K562 (cell line): ENCODE data around the gene EDA. TPM values are rescaled to one million over a fixed set of nuclear protein-coding genes. Genes with fewer than 3 reads are reported as not detected.
"Not testable (repeated sequence)": the region's sequence is repeated elsewhere in the genome, so short reads cannot be mapped to it uniquely, and the experiment has no call there.

Source experiments
- ATAC-seq: fragments of 200-7000 bp; cut with Tn5 transposase; 3 replicates; pipeline ENCODE4 v1.9.1; 2020; ENCODE audit warnings: moderate library complexity
- BruUV-seq: library from RNA; stranded (reverse); fragments of 400-500 nt; replicated peaks from 2 replicates; lab custom pipeline; 2021; lab: Mats Ljungman, UMichigan
- CTCF ChIA-PET: fragments of 300-600 bp; formaldehyde crosslinking; extraction: SDS; loops from one replicate; lab custom pipeline; 2021; ENCODE audit warnings: low intra/inter-chr PET ratio; lab: Yijun Ruan, JAX
- POLR2A ChIA-PET: fragments of 300-600, 350-650 bp; sonication (Branson Sonifier 250); formaldehyde crosslinking; extraction: SDS; loops from one replicate; lab custom pipeline; 2021; ENCODE audit warnings: antibody characterized with exemption, inconsistent platforms; lab: Yijun Ruan, JAX
- DNase-seq, 4 experiments: peaks; one replicate each; pipeline versions ENCODE4 v3.0.0 to v3.0.0-alpha.2; 2011 to 2018; ENCODE audit warnings: low spot score in 3 of 4, mixed read lengths in 3 of 4; ENCODE audit errors: extremely low read depth in 1 of 4
- FAIRE-seq: peaks from 2 replicates; lab custom pipeline; 2011; peaks lifted over from hg19 to GRCh38; lab: Jason Lieb, UNC
- H2AFZ ChIP-seq: 2 replicates; pipeline ENCODE4 v1.6.0; 2011; ENCODE audit warnings: low read depth, low read length, control low read depth, inconsistent platforms
- H3K27ac ChIP-seq: fragments of 200-600 bp; 3 replicates; pipeline ENCODE4 v1.8.0; 2011; ENCODE audit warnings: low read depth, mild to moderate bottlenecking, control low read depth, inconsistent platforms, low read length, moderate library complexity, mixed read lengths; ENCODE audit errors: extremely low read depth
- H3K27me3 ChIP-seq, 2 experiments: fragments of 300-600 bp in 1 of 2; 2 replicates in 1 of 2; 3 replicates in 1 of 2; pipeline versions ENCODE4 v1.6.0 to v1.8.0; 2011; ENCODE audit warnings: inconsistent platforms in 2 of 2, low read length in 2 of 2, mild to moderate bottlenecking in 1 of 2, mixed read lengths in 1 of 2, moderate library complexity in 1 of 2; ENCODE audit not compliant: control insufficient read depth in 2 of 2, insufficient read depth in 2 of 2
- H3K36me3 ChIP-seq: fragments of 300-600 bp; 3 replicates; pipeline ENCODE4 v1.8.0; 2011; ENCODE audit warnings: mild to moderate bottlenecking, low read length, inconsistent platforms; ENCODE audit not compliant: control insufficient read depth, insufficient read depth
- H3K4me1 ChIP-seq, 2 experiments: fragments of 200-600 bp in 1 of 2; replicated peaks in 1 of 2; 2 replicates in 1 of 2; 3 replicates in 1 of 2; pipeline versions ENCODE4 v1.5.1 to v1.8.0; 2011; ENCODE audit warnings: inconsistent platforms in 2 of 2, low read length in 2 of 2, mild to moderate bottlenecking in 1 of 2, mixed read lengths in 1 of 2, moderate library complexity in 1 of 2; ENCODE audit not compliant: control insufficient read depth in 2 of 2, insufficient read depth in 2 of 2
- H3K4me2 ChIP-seq: 2 replicates; pipeline ENCODE4 v1.6.1; 2011; ENCODE audit warnings: low read length, control low read depth, inconsistent platforms, mixed read lengths; ENCODE audit not compliant: insufficient read depth
- H3K4me3 ChIP-seq: fragments of 200-600 bp; sonication (generic), shearing (Covaris generic); 2 replicates; pipeline ENCODE4 v1.5.1; 2016; ENCODE audit warnings: control low read depth, inconsistent platforms
- H3K79me2 ChIP-seq: fragments of 200-600 bp; 3 replicates; pipeline ENCODE4 v1.8.0; 2011; ENCODE audit warnings: low read length, inconsistent platforms; ENCODE audit not compliant: control insufficient read depth, insufficient read depth
- H3K9ac ChIP-seq, 2 experiments: 2 replicates each; pipeline versions ENCODE4 v1.6.0 to v1.6.1; 2011; ENCODE audit warnings: low read depth in 2 of 2, low read length in 2 of 2, control low read depth in 1 of 2, inconsistent platforms in 1 of 2, mild to moderate bottlenecking in 1 of 2, mixed read lengths in 1 of 2; ENCODE audit not compliant: insufficient read depth in 1 of 2
- H3K9me1 ChIP-seq: one replicate; pipeline ENCODE4 v1.6.0; 2011; ENCODE audit warnings: inconsistent platforms, mild to moderate bottlenecking, low read length, moderate library complexity; ENCODE audit not compliant: control insufficient read depth, insufficient read depth
- H3K9me3 ChIP-seq: replicated peaks from 2 replicates; pipeline ENCODE4 v1.5.1; 2011; ENCODE audit warnings: low read depth, low read length, inconsistent platforms; ENCODE audit not compliant: control insufficient read depth, insufficient read depth
- H4K20me1 ChIP-seq: replicated peaks from 2 replicates; pipeline ENCODE4 v1.6.1; 2011; ENCODE audit warnings: low read length, inconsistent platforms, mixed read lengths; ENCODE audit not compliant: control insufficient read depth, insufficient read depth
- CC2D1A ChIP-seq: fragments of 450-650 bp; IDR thresholded peaks from 2 replicates; pipeline ENCODE4 v1.6.1; 2017; ENCODE audit warnings: mild to moderate bottlenecking
- PPARD ChIP-seq: fragments of 250-450 bp; sonication (Bioruptor Pico); IDR thresholded peaks from 2 replicates; pipeline ENCODE4 v1.8.0; 2022; ENCODE audit warnings: inconsistent platforms, mild to moderate bottlenecking, moderate library complexity
- STAT5B ChIP-seq: fragments of 250-450 bp; sonication (Bioruptor Pico); IDR thresholded peaks from 2 replicates; pipeline ENCODE4 v1.8.0; 2021; ENCODE audit warnings: mild to moderate bottlenecking, inconsistent platforms
- TAF9B ChIP-seq: fragments of 450-650 bp; IDR thresholded peaks from 2 replicates; pipeline ENCODE4 v1.6.1; 2018; ENCODE audit warnings: mild to moderate bottlenecking; ENCODE audit not compliant: partially characterized antibody
- TFAP4 ChIP-seq: sonication (generic); formaldehyde crosslinking; IDR thresholded peaks from 2 replicates; pipeline ENCODE4 v1.8.0; 2022; ENCODE audit warnings: missing genetic modification reagents, mild to moderate bottlenecking, moderate library complexity, borderline replicate concordance
- XRCC5 ChIP-seq: fragments of 200-400 bp; formaldehyde crosslinking; IDR thresholded peaks from 2 replicates; pipeline ENCODE4 v1.6.1; 2017; ENCODE audit warnings: low read depth, mild to moderate bottlenecking, low read length
- ZFP30 ChIP-seq: fragments of 250-450 bp; sonication (Bioruptor Pico); IDR thresholded peaks from 2 replicates; pipeline ENCODE4 v1.8.0; 2022; ENCODE audit warnings: moderate library complexity, mild to moderate bottlenecking, inconsistent platforms, borderline replicate concordance
- ZNF232 ChIP-seq: sonication (generic); formaldehyde crosslinking; IDR thresholded peaks from 2 replicates; pipeline ENCODE4 v1.8.0; 2022; ENCODE audit warnings: mild to moderate bottlenecking, missing genetic modification reagents
- ZNF518B ChIP-seq: fragments of 250-450 bp; sonication (Bioruptor Pico); IDR thresholded peaks from 2 replicates; pipeline ENCODE4 v1.5.0; 2021; ENCODE audit warnings: mild to moderate bottlenecking, moderate library complexity
- ZNF655 ChIP-seq: fragments of 250-450 bp; sonication (Bioruptor Pico); IDR thresholded peaks from 2 replicates; pipeline ENCODE4 v1.5.0; 2021
- ZNF766 ChIP-seq: fragments of 200-800 bp; sonication (Bioruptor generic); conservative IDR thresholded peaks from 2 replicates; pipeline ENCODE4 v1.6.1; 2016; ENCODE audit warnings: missing genetic modification characterization, missing compliant biosample characterization
- WGBS: fragments of 100-300 bp; shearing (Covaris generic); methylation state at CpG from one replicate; pipeline ENCODE4 v1.1.6; 2016; ENCODE audit warnings: low coverage, mixed read lengths; ENCODE audit not compliant: insufficient coverage; ENCODE audit errors: missing lambda C conversion rate; 5-methylcytosine and 5-hydroxymethylcytosine counted together
- in situ Hi-C: fragments of 300-500 bp; cut with MboI; formaldehyde crosslinking; loops from 4 replicates; pipeline ENCODE4 v1.15.0; 2018; ENCODE audit warnings: inconsistent platforms, mixed read lengths
- intact Hi-C: fragments of 100-400 bp; cut with micrococcal nuclease; formaldehyde crosslinking; loops from 2 replicates; pipeline ENCODE4 v1.14.2; 2022
- polyA plus RNA-seq, 8 experiments: library from polyadenylated mRNA; depleted of rRNA in 4 of 8; stranded (reverse) in 5 of 8; unstranded in 3 of 8; fragments of >200 nt; fragmentation: Nextera tagmentation in 2 of 8; fragmentation: Illumina TruSeq in 1 of 8; extraction: Ambion mirVana in 2 of 8; extraction: Trizol in 1 of 8; gene quantifications; 2 replicates each; pipeline versions ENCODE4 v1.2.1 to v1.2.3, GENCODE V29; 2011 to 2014; ENCODE audit warnings: inconsistent platforms in 1 of 8, missing spikeins in 1 of 8
- total RNA-seq, 7 experiments: library from RNA; depleted of rRNA in 6 of 7; stranded (reverse); fragments of >200 nt in 6 of 7; fragmentation: Illumina TruSeq in 2 of 7; extraction: Trizol in 2 of 7; gene quantifications; 2 replicates each; pipeline versions ENCODE4 v1.2.1 to v1.2.3, GENCODE V29; 2011 to 2021; ENCODE audit warnings: low replicate concordance in 1 of 7

Gene EDA
- total and polyA plus RNA-seq, 9 of the 15 experiments (the other 6 are each of a cell fraction or from before 2014, with no cell fraction given): 0.03 to 0.40 (median 0.07) TPM

- FAIRE-seq, in situ Hi-C loops, intact Hi-C loops, H4K20me1 ChIP-seq, POLR2A ChIA-PET, H2AFZ ChIP-seq, CTCF ChIA-PET, H3K4me1 ChIP-seq, DNase-seq, BruUV-seq, H3K4me3 ChIP-seq, H3K27me3 ChIP-seq, ATAC-seq, H3K27ac ChIP-seq, H3K9me1 ChIP-seq, H3K36me3 ChIP-seq, H3K79me2 ChIP-seq, H3K9me3 ChIP-seq, H3K9ac ChIP-seq, H3K4me2 ChIP-seq: not testable (repeated sequence)
These were observed 382.4 kb downstream of the EDA start for GRCh38 chrX:69998299-69998698.

- H4K20me1 ChIP-seq: no peaks in the 10 kb centered on the region
- H3K9me1 ChIP-seq: no peaks in the 10 kb centered on the region
- no peaks in the 10 kb centered on the region for H3K4me1 ChIP-seq
- ChIA-PET POLR2A (no interaction called here), CTCF (no interaction called here)
- no peaks in the 10 kb centered on the region for H3K9me3 ChIP-seq
- no peaks in the 10 kb centered on the region for H3K79me2 ChIP-seq
- H3K27me3 ChIP-seq: no peaks in the 10 kb centered on the region
- H3K9ac ChIP-seq: no peak overlapping the region
- ATAC-seq (no peak), FAIRE-seq (no peak), DNase-seq (no peak)
- no peak overlapping the region for H3K4me2 ChIP-seq
- no peak overlapping the region for H3K27ac ChIP-seq
- 0% methylated on average over 2 of the region's 2 CpGs for WGBS
- no TSS peak for BruUV-seq
- no peak overlapping the region for H3K4me3 ChIP-seq
- H2AFZ ChIP-seq: no peak overlapping the region
- in situ Hi-C loops: no loop called here
- no peaks in the 10 kb centered on the region for H3K36me3 ChIP-seq
- intact Hi-C loops: no loop called here
- TF ChIP-seq ZNF766 (CRISPR knock-in tag): no peak
- TF ChIP-seq PPARD (CRISPR knock-in tag): no peak
- TF ChIP-seq ZFP30 (CRISPR knock-in tag): no peak
- no peak for TF ChIP-seq XRCC5
- no peak for TF ChIP-seq CC2D1A
- no peak for TF ChIP-seq ZNF655
- TF ChIP-seq STAT5B (CRISPR knock-in tag): no peak
- TF ChIP-seq ZNF518B (CRISPR knock-in tag): no peak
- no peak for TF ChIP-seq TAF9B
- TF ChIP-seq TFAP4 (CRISPR knock-in tag): no peak
- TF ChIP-seq ZNF232 (CRISPR knock-in tag): no peak
These were observed 385.4 kb downstream of the EDA start for GRCh38 chrX:70001269-70001668.
